ENCODE data around the gene NACA2.

NACA2 gene

GRCh38 chr17:61600621-61601020, 9.6 kb upstream of the NACA2 start:
- TF ChIP-seq, protein P1, sequence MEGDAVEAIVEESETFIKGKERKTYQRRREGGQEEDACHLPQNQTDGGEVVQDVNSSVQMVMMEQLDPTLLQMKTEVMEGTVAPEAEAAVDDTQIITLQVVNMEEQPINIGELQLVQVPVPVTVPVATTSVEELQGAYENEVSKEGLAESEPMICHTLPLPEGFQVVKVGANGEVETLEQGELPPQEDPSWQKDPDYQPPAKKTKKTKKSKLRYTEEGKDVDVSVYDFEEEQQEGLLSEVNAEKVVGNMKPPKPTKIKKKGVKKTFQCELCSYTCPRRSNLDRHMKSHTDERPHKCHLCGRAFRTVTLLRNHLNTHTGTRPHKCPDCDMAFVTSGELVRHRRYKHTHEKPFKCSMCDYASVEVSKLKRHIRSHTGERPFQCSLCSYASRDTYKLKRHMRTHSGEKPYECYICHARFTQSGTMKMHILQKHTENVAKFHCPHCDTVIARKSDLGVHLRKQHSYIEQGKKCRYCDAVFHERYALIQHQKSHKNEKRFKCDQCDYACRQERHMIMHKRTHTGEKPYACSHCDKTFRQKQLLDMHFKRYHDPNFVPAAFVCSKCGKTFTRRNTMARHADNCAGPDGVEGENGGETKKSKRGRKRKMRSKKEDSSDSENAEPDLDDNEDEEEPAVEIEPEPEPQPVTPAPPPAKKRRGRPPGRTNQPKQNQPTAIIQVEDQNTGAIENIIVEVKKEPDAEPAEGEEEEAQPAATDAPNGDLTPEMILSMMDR (conservative IDR thresholded peaks at IDR 0.05): no peak
- no peak overlapping the region for H3K27ac ChIP-seq

DNA sequence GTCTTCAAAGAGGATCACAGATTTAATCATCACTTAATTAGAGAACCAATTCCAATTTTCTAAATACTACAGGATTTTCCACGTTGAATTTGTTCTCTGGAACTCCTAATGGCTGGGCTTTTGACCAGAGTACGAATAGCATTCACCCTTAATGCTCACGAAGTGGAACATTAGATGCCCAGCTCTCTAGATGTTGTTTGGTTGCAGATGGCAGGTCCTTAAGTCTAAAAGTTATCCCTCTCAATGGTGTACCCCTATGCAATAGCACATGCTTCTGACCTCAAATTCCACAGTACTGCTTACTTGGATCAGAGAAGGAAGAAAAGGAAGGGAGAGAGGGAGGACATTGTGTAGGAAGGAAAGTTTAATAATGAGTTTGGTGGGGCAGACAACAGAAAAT, 8.6 kb upstream of the NACA2 start:
- TF ChIP-seq, protein P1 (conservative IDR thresholded peaks at IDR 0.05): no peak
- H3K27ac ChIP-seq: no peak overlapping the region

DNA sequence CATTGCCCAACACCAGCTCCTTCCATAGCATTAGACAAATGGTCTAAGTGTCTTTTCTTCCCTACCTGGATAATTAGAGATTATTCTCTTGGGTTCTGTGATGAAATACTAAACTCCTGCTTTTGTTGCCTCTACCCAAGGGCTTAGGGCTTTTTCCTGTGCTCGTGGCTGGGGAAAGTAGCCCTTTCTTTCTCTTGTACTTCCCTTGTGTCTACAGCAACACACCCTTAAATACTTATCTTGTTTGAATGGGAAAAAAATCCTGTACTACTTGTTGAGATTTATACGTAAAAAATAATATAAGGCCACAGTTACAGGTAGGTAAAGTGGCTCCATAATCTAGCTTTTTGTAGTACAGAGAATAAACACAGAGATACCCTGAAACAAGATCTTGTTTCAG, 7.0 kb upstream of the NACA2 start:
- TF ChIP-seq, protein P1 (conservative IDR thresholded peaks at IDR 0.05): no peak
- H3K27ac ChIP-seq: no peak overlapping the region

DNA sequence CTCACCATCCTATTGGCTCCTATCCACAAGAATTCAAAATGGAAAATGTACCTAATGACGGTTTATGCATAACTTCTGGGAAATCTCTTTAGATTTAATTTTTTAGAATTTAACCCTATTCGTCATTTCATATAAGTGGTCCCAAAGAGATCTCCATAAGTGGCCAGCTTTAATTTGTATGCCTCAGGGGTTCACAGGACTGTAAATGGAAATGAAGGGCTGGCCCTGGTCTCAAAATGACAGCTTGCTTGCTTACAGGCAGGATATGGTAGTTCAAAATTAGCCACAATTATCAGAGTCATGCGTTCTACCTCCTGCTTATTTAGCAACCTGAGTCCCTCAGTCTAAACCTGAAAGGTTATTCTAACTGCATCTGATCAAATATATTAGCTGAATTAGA, 6.6 kb upstream of the NACA2 start:
- TF ChIP-seq, protein P1 (conservative IDR thresholded peaks at IDR 0.05): no peak
- no peak overlapping the region for H3K27ac ChIP-seq

DNA sequence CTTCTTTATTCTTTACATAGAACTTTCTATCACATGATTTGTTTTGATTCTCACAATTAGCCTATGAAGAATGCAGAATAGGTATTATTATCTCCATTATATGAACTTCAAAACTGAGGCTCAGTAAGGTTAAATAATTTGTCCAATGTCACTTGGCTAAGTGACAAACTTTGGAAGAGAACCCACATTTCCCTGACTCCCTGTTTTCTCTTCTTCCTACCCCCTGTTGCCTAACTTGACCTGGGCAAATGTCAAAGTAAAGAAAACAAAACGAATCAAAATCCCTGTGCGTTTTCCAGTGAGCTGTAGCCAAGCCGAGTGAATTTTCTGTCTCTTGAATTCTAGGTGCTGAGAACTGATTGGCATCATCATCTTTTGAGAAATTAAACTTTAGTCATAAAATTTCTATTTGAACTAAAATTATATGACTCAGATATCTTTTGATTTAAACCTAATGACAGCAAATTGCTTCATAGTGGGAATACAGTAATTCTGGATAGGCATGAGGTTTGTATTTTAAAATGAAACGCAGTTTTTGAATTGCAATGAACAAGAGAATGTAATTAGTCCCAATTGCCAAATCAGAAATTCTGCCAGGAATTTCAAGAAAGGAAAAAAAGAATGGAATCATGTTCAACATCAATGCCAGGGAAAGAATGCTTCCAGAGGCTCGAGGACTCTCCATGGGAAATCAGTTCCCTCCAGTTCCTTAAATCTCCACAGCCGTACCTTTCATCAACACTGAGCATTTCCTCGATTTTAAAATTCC, 4.6 kb upstream of the NACA2 start:
- H3K27ac ChIP-seq: no peak overlapping the region
- TF ChIP-seq, protein P1 (conservative IDR thresholded peaks at IDR 0.05): no peak

- TF ChIP-seq, protein P1 (conservative IDR thresholded peaks at IDR 0.05): no peak
- H3K27ac ChIP-seq: no peak overlapping the region
These were observed 3.3 kb upstream of the NACA2 start for GRCh38 chr17:61594294-61594825.

- TF ChIP-seq, protein P1 (conservative IDR thresholded peaks at IDR 0.05): no peak
- no peak overlapping the region for H3K27ac ChIP-seq
These were observed 2.4 kb upstream of the NACA2 start for GRCh38 chr17:61593426-61593825.
